PC-3 (cell line): ENCODE measurements around the gene PMEPA1. TPM values are rescaled to one million over a fixed set of nuclear protein-coding genes. Genes with fewer than 3 reads are reported as not detected.

Source experiments
- ATAC-seq: fragments of 200-7000 bp; cut with Tn5 transposase; 2 replicates; pipeline ENCODE4 v1.9.1; 2020; ENCODE audit warnings: mild to moderate bottlenecking, moderate library complexity
- BruUV-seq: library from RNA; stranded (reverse); fragments of 400-500 nt; replicated peaks from 2 replicates; lab custom pipeline; 2021; lab: Mats Ljungman, UMichigan
- CTCF ChIA-PET: fragments of 300-600 bp; sonication (Branson Sonifier 250); formaldehyde crosslinking; loops from one replicate; lab custom pipeline; 2022; ENCODE audit warnings: antibody characterized with exemption; lab: Charles Lee
- POLR2A ChIA-PET: fragments of 300-600 bp; sonication (Branson Sonifier 250); formaldehyde crosslinking; loops from one replicate; lab custom pipeline; 2022; ENCODE audit warnings: antibody characterized with exemption; ENCODE audit not compliant: unreplicated experiment; lab: Charles Lee
- DNase-seq: peaks from one replicate; pipeline ENCODE4 v3.0.0-alpha.2; 2015
- H2AFZ ChIP-seq: fragments of 300-600 bp; sonication (generic); 2 replicates; pipeline ENCODE4 v1.6.0; 2016; ENCODE audit warnings: antibody characterized with exemption, low read length
- H3F3A ChIP-seq: fragments of 300-600 bp; sonication (generic); one replicate; pipeline ENCODE4 v1.6.0; 2017; ENCODE audit warnings: antibody characterized with exemption, low read length, control low read depth, mild to moderate bottlenecking; ENCODE audit not compliant: unreplicated experiment
- H3K27ac ChIP-seq: fragments of 300-600 bp; sonication (generic); 2 replicates; pipeline ENCODE4 v1.5.1; 2016; ENCODE audit warnings: mild to moderate bottlenecking, low read length
- H3K27me3 ChIP-seq: fragments of 300-600 bp; sonication (generic); 2 replicates; pipeline ENCODE4 v1.6.1; 2016; ENCODE audit warnings: low read length, mixed read lengths
- H3K36me3 ChIP-seq: fragments of 300-600 bp; sonication (generic); 2 replicates; pipeline ENCODE4 v1.6.1; 2016; ENCODE audit warnings: low read depth, mixed run types, low read length, mixed read lengths
- H3K4me1 ChIP-seq: fragments of 300-600 bp; sonication (generic); 2 replicates; pipeline ENCODE4 v1.5.1; 2016; ENCODE audit warnings: low read length; ENCODE audit not compliant: insufficient read depth
- H3K4me2 ChIP-seq: fragments of 300-600 bp; sonication (generic); 2 replicates; pipeline ENCODE4 v1.6.0; 2016; ENCODE audit warnings: low read length
- H3K4me3 ChIP-seq: fragments of 300-600 bp; sonication (generic); 2 replicates; pipeline ENCODE4 v1.5.1; 2016; ENCODE audit warnings: mild to moderate bottlenecking, low read length, mixed read lengths
- H3K79me2 ChIP-seq: fragments of 300-600 bp; sonication (generic); 2 replicates; pipeline ENCODE4 v1.6.1; 2017; ENCODE audit warnings: low read length, mixed read lengths
- H3K9ac ChIP-seq: fragments of 300-600 bp; sonication (generic); 2 replicates; pipeline ENCODE4 v1.6.0; 2016; ENCODE audit warnings: mild to moderate bottlenecking, low read length
- H3K9me2 ChIP-seq: fragments of 300-600 bp; sonication (generic); replicated peaks from 2 replicates; pipeline ENCODE4 v1.6.1; 2016; ENCODE audit warnings: mixed run types, low read length, mixed read lengths
- H3K9me3 ChIP-seq: fragments of 300-600 bp; sonication (generic); 2 replicates; pipeline ENCODE4 v1.6.1; 2016; ENCODE audit warnings: low read length, mixed read lengths
- H4K20me1 ChIP-seq: fragments of 300-600 bp; sonication (generic); 2 replicates; pipeline ENCODE4 v1.6.1; 2016; ENCODE audit warnings: low read length, mixed read lengths
- CTCF ChIP-seq: fragments of 300-600 bp; sonication (generic); conservative IDR thresholded peaks from 2 replicates; pipeline ENCODE4 v1.5.1; 2017; ENCODE audit warnings: antibody characterized with exemption, low read depth, mild to moderate bottlenecking, low read length
- EZH2 ChIP-seq: fragments of 300-600 bp; sonication (generic); IDR thresholded peaks from one replicate; pipeline ENCODE4 v1.6.1; 2017; ENCODE audit warnings: antibody characterized with exemption, mild to moderate bottlenecking, low read length; ENCODE audit not compliant: unreplicated experiment
- EZH2phosphoT487 ChIP-seq: fragments of 300-600 bp; sonication (generic); IDR thresholded peaks from 2 replicates; pipeline ENCODE4 v1.6.1; 2018; ENCODE audit warnings: mild to moderate bottlenecking, antibody characterized with exemption, low read length, borderline replicate concordance
- intact Hi-C: fragments of 100-400 bp; cut with micrococcal nuclease; formaldehyde crosslinking; loops from 2 replicates; pipeline ENCODE4 v1.9.0; 2023
- total RNA-seq: library from RNA; depleted of rRNA; stranded (reverse); fragments of >200 nt; gene quantifications from 2 replicates; pipeline ENCODE4 v1.2.3, GENCODE V29; 2014

Gene PMEPA1
- total RNA-seq, 1 experiment from 2014 or later, result 21.9 TPM

GRCh38 chr20:57608516-57608915 lies 101.3 kb downstream of the PMEPA1 start:
- Histone ChIP-seq H3K27ac (no peak overlapping the region), H3F3A (no peaks in the 10 kb centered on the region), H3K9ac (no peak overlapping the region), H2AFZ (no peak overlapping the region), H4K20me1 (no peaks in the 10 kb centered on the region), H3K36me3 (no peaks in the 10 kb centered on the region), H3K79me2 (no peaks in the 10 kb centered on the region), H3K9me2 (no peaks in the 10 kb centered on the region), H3K27me3 (no peaks in the 10 kb centered on the region), H3K4me1 (no peaks in the 10 kb centered on the region), H3K4me3 (no peak overlapping the region), H3K9me3 (no peaks in the 10 kb centered on the region), H3K4me2 (no peak overlapping the region)
- no TSS peak for BruUV-seq
- POLR2A ChIA-PET, result no interaction called here
- intact Hi-C loops, result no loop called here
- DNase-seq (no peak), ATAC-seq (no peak)
- CTCF ChIA-PET, result no interaction called here
- TF ChIP-seq EZH2phosphoT487 (no peak), CTCF (no peak), EZH2 (no peak)

GRCh38 chr20:57605878-57606277 lies 103.9 kb downstream of the PMEPA1 start:
- no peak overlapping the region for H3K4me3 ChIP-seq
- DNase-seq (no peak), ATAC-seq (no peak)
- TF ChIP-seq EZH2phosphoT487 (no peak), CTCF (no peak), EZH2 (no peak)
- H3K27ac ChIP-seq, result no peak overlapping the region
- H3F3A ChIP-seq, result no peaks in the 10 kb centered on the region
- H3K9me3 ChIP-seq, result no peaks in the 10 kb centered on the region
- no peaks in the 10 kb centered on the region for H3K79me2 ChIP-seq
- H3K9ac ChIP-seq, result no peak overlapping the region
- intact Hi-C loops, result no loop called here
- H3K9me2 ChIP-seq, result no peaks in the 10 kb centered on the region
- H3K27me3 ChIP-seq, result no peaks in the 10 kb centered on the region
- peaks cover 7% of the 10 kb centered on the region for H3K4me1 ChIP-seq
- CTCF ChIA-PET, result no interaction called here
- H4K20me1 ChIP-seq, result no peaks in the 10 kb centered on the region
- BruUV-seq, result no TSS peak
- no peak overlapping the region for H3K4me2 ChIP-seq
- H3K36me3 ChIP-seq, result no peaks in the 10 kb centered on the region
- POLR2A ChIA-PET, result no interaction called here
- no peak overlapping the region for H2AFZ ChIP-seq

- DNase-seq (no peak), ATAC-seq (no peak)
- H3K79me2 ChIP-seq, result no peaks in the 10 kb centered on the region
- no peaks in the 10 kb centered on the region for H3K9me2 ChIP-seq
- no peak overlapping the region for H3K27ac ChIP-seq
- ChIA-PET CTCF (no interaction called here), POLR2A (no interaction called here)
- H4K20me1 ChIP-seq, result no peaks in the 10 kb centered on the region
- H3K36me3 ChIP-seq, result no peaks in the 10 kb centered on the region
- no TSS peak for BruUV-seq
- no peaks in the 10 kb centered on the region for H3K27me3 ChIP-seq
- H3K9me3 ChIP-seq, result no peaks in the 10 kb centered on the region
- H3F3A ChIP-seq, result no peaks in the 10 kb centered on the region
- no peak overlapping the region for H3K4me3 ChIP-seq
- intact Hi-C loops, result no loop called here
- TF ChIP-seq EZH2, result no peak
- TF ChIP-seq EZH2phosphoT487, result no peak
- TF ChIP-seq CTCF, result no peak
- H2AFZ ChIP-seq, result no peak overlapping the region
- H3K9ac ChIP-seq, result no peak overlapping the region
- H3K4me2 ChIP-seq, result no peak overlapping the region
- H3K4me1 ChIP-seq, result peaks cover 13% of the 10 kb centered on the region
Observed at GRCh38 chr20:57605045-57605444, 104.8 kb downstream of the PMEPA1 start.
